A673 (cell line): Measurements from ENCODE around the gene CYP4A22. TPM values are rescaled to one million over a fixed set of nuclear protein-coding genes. Genes with fewer than 3 reads are reported as not detected.
"Not testable (repeated sequence)": the region's sequence is repeated elsewhere in the genome, so short reads cannot be mapped to it uniquely, and the experiment has no call there.

ENCODE experiments used
- BruUV-seq: library from RNA; stranded (reverse); fragments of 400-500 nt; replicated peaks from 2 replicates; lab custom pipeline; 2021; lab: Mats Ljungman, UMichigan
- CTCF ChIA-PET: fragments of 300-600 bp; sonication (Branson Sonifier 250); formaldehyde crosslinking; loops from one replicate; lab custom pipeline; 2022; ENCODE audit warnings: antibody characterized with exemption; lab: Charles Lee
- POLR2A ChIA-PET: fragments of 300-600 bp; sonication (Branson Sonifier 250); formaldehyde crosslinking; loops from one replicate; lab custom pipeline; 2022; ENCODE audit warnings: antibody characterized with exemption; ENCODE audit not compliant: low non-redundant PET; lab: Charles Lee
- DNase-seq: peaks from one replicate; pipeline ENCODE4 v3.0.0-alpha.2; 2015; ENCODE audit warnings: low spot score
- H3K27ac ChIP-seq: fragments of 200-600 bp; sonication (generic); 2 replicates; pipeline ENCODE4 v1.5.1; 2016; ENCODE audit warnings: mixed run types, low read depth, mild to moderate bottlenecking, mixed read lengths, antibody characterized with exemption, low read length; ENCODE audit not compliant: poor library complexity, severe bottlenecking
- H3K27me3 ChIP-seq: fragments of 200-600 bp; sonication (generic); replicated peaks from 2 replicates; pipeline ENCODE4 v1.6.1; 2017; ENCODE audit warnings: mixed run types, low read depth, mild to moderate bottlenecking, mixed read lengths, antibody characterized with exemption, low read length; ENCODE audit not compliant: insufficient read depth, poor library complexity
- H3K36me3 ChIP-seq: fragments of 200-600 bp; sonication (generic); 2 replicates; pipeline ENCODE4 v1.6.1; 2016; ENCODE audit warnings: mixed run types, mild to moderate bottlenecking, mixed read lengths, antibody characterized with exemption, low read length; ENCODE audit not compliant: insufficient read depth, poor library complexity, severe bottlenecking
- H3K4me1 ChIP-seq: fragments of 200-600 bp; sonication (generic); 2 replicates; pipeline ENCODE4 v1.6.1; 2017; ENCODE audit warnings: mixed run types, mild to moderate bottlenecking, mixed read lengths, antibody characterized with exemption, low read length; ENCODE audit not compliant: insufficient read depth, poor library complexity, severe bottlenecking
- H3K4me3 ChIP-seq: fragments of 200-600 bp; sonication (generic); 2 replicates; pipeline ENCODE4 v1.5.1; 2016; ENCODE audit warnings: low read depth, mixed run types, mild to moderate bottlenecking, mixed read lengths, low read length; ENCODE audit not compliant: poor library complexity, severe bottlenecking
- H3K9me3 ChIP-seq: fragments of 200-600 bp; sonication (generic); 2 replicates; pipeline ENCODE4 v1.6.1; 2016; ENCODE audit warnings: mixed run types, low read depth, mild to moderate bottlenecking, mixed read lengths, antibody characterized with exemption, low read length; ENCODE audit not compliant: poor library complexity, severe bottlenecking
- EZH2 ChIP-seq: fragments of 200-600 bp; sonication (generic); IDR thresholded peaks from 2 replicates; pipeline ENCODE4 v1.6.1; 2017; ENCODE audit warnings: borderline replicate concordance, low read depth, mild to moderate bottlenecking, mixed read lengths, antibody characterized with exemption, low read length; ENCODE audit not compliant: poor library complexity, severe bottlenecking
- intact Hi-C: fragments of 100-400 bp; cut with micrococcal nuclease; formaldehyde crosslinking; loops from one replicate; pipeline ENCODE4 v1.10.0; 2022; ENCODE audit not compliant: unreplicated experiment
- total RNA-seq: library from RNA; stranded (reverse); gene quantifications from 2 replicates; pipeline ENCODE4 v1.2.3, GENCODE V29; 2021
- TF ChIP-seq, protein P1 (sequence below): fragments of 300-800, 200-600 bp; sonication (generic); conservative IDR thresholded peaks from 2 replicates; pipeline ENCODE4 v1.5.1; 2017; ENCODE audit warnings: low read depth, mild to moderate bottlenecking, antibody characterized with exemption, low read length, moderate library complexity, mixed read lengths

The CYP4A22 gene
- total RNA-seq, 1 experiment from 2014 or later = not detected

- H3K4me3 ChIP-seq = no peak overlapping the region
- intact Hi-C loops = no loop called here
- no TSS peak for BruUV-seq
- no peaks in the 10 kb centered on the region for H3K36me3 ChIP-seq
- no peaks in the 10 kb centered on the region for H3K9me3 ChIP-seq
- H3K27ac ChIP-seq = no peak overlapping the region
- CTCF ChIA-PET = no interaction called here
- DNase-seq = no peak
- H3K27me3 ChIP-seq = peaks cover 4% of the 10 kb centered on the region
- POLR2A ChIA-PET = no interaction called here
- TF ChIP-seq EZH2 = no peak
- TF ChIP-seq, protein P1, sequence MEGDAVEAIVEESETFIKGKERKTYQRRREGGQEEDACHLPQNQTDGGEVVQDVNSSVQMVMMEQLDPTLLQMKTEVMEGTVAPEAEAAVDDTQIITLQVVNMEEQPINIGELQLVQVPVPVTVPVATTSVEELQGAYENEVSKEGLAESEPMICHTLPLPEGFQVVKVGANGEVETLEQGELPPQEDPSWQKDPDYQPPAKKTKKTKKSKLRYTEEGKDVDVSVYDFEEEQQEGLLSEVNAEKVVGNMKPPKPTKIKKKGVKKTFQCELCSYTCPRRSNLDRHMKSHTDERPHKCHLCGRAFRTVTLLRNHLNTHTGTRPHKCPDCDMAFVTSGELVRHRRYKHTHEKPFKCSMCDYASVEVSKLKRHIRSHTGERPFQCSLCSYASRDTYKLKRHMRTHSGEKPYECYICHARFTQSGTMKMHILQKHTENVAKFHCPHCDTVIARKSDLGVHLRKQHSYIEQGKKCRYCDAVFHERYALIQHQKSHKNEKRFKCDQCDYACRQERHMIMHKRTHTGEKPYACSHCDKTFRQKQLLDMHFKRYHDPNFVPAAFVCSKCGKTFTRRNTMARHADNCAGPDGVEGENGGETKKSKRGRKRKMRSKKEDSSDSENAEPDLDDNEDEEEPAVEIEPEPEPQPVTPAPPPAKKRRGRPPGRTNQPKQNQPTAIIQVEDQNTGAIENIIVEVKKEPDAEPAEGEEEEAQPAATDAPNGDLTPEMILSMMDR = no peak
- no peaks in the 10 kb centered on the region for H3K4me1 ChIP-seq
These were observed 10.0 kb downstream of the CYP4A22 start for GRCh38 chr1:47147047-47147785.

DNA sequence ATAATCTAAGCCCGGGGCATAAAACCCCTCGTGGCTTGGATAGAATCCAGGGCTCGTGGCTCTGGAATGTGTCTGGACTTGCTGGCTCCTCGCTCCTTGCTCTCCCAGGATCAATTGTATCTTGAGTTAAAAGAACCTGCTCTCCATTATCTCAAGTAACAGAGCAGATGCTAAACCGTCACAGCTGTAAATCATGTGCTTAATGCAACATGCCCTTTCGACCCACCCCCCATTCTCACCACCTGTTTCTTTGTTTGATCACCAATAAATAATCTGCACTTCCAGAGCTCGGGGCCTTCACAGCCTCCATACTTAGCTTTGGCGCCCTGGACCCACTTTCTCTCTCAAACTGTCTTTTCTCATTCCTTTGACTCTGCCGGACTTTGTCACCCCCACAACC, 11.9 kb downstream of the CYP4A22 start:
- intact Hi-C loops, POLR2A ChIA-PET, CTCF ChIA-PET: not testable (repeated sequence)

DNA sequence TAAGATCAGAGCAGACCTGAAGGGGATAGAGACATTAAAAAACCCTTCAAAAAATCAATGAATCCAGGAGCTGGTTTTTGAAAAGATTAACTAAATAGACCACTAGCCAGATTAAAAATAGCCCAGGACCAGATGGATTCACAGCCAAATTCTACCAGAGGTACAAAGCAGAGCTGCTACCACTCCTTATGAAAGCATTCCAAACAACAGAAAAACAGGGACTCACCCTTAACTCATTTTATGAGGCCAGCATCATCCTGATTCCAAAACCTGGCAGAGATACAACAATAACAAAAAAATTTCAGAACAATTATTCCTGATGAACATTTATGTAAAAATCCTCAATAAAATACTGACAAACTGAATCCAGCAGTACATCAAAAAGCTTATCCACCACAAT, 19.2 kb downstream of the CYP4A22 start:
- H3K27me3 ChIP-seq, CTCF ChIA-PET, BruUV-seq, intact Hi-C loops, DNase-seq, H3K4me1 ChIP-seq, H3K4me3 ChIP-seq, H3K36me3 ChIP-seq, H3K27ac ChIP-seq, H3K9me3 ChIP-seq: not testable (repeated sequence)
- POLR2A ChIA-PET = interaction anchor here (0.7 kb wide), 1 partner anchor 422 kb away, joined by 4 read pairs; no protein-coding TSS in a partner anchor

More for the DNA sequence above, 11.9 kb downstream of the CYP4A22 start:
- H3K4me1 ChIP-seq, DNase-seq, H3K27me3 ChIP-seq, H3K36me3 ChIP-seq, H3K9me3 ChIP-seq, BruUV-seq, H3K27ac ChIP-seq, H3K4me3 ChIP-seq: not testable (repeated sequence)

DNA sequence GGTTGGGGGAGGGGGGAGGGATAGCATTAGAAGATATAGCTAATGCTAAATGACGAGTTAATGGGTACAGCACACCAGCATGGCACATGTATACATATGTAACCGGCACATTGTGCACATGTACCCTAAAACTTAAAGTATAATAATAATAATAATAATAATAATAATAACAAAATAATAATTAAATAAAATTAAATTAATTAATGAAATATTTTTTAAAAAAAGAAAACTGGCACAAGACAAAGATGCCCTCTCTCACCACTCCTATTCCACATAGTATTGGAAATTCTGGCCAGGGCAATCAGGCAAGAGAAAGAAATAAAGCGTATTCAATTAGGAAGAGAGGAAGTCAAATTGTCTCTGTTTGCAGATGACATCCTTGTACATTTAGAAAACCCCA, 20.7 kb downstream of the CYP4A22 start:
- DNase-seq, H3K27ac ChIP-seq, POLR2A ChIA-PET, H3K4me3 ChIP-seq, H3K36me3 ChIP-seq, H3K4me1 ChIP-seq, BruUV-seq, H3K9me3 ChIP-seq, intact Hi-C loops, CTCF ChIA-PET: not testable (repeated sequence)
- H3K27me3 ChIP-seq = peaks cover 14% of the 10 kb centered on the region
